Subcutaneous adipose tissue (tissue), 4 donors: ENCODE results near the gene EMILIN2. TPM values are rescaled to one million over a fixed set of nuclear protein-coding genes. Genes with fewer than 3 reads are reported as not detected.

ENCODE experiments used
- CTCF ChIP-seq: fragments of 450-650 bp; IDR thresholded peaks from one replicate; pipeline ENCODE4 v1.5.1; 2016; ENCODE audit warnings: low read depth, mild to moderate bottlenecking, control low read depth, antibody characterized with exemption, moderate library complexity
- total RNA-seq, 4 donors: library from RNA; depleted of rRNA; stranded (reverse); fragments of >200 nt; gene quantifications; one replicate each; pipeline ENCODE4 v1.1.0, GENCODE V29; 2016

The EMILIN2 gene
- total RNA-seq, 4 donors from 2014 or later = 23.6 to 107 (median 38.4) TPM

DNA sequence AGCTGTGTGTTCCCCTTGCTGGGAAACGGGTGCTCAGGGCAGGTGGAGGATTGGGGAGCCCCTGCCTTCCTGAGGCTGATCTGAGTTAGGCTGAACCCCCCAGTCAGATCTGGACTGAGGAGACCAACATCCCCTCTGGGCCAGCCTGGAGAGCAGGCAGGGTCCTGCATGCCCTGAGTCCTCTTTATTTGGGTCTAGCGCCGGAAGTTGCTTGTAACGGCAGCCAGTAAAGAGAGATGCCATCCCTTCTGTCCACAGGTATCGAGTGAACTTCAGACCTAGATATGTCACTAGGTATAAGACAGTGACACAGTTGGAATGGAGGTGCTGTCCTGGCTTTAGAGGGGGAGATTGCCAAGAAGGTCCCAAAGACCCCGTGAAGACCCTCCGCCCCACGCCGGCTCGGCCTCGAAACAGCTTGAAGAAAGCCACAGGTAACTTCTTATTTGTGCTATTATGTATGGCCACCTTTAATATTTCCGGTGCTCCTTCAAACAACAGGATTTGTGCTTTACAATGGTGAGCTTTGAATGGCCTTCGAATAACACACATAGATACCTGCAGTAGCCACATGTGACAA is 38.0 kb downstream of the EMILIN2 start:
- no peak for TF ChIP-seq CTCF

DNA sequence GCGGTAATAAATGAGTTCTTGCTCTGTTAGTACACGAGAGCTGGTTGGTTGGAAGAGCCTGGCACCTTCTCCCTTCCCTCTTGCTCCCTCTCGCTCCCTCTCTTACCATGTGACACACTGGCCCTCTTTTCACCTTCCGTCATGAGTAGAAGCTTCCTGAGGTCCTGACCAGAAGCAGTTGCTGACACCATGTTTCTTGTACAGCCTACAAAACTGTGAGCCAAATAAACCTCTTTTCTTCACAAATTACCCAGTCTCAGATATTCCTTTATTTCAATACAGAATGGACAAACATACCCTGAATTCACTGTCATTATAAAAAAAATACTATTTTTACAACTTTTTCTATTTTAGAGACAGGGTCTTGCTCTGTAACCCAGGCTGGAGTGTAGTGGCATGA is 40.7 kb downstream of the EMILIN2 start:
- no peak for TF ChIP-seq CTCF

GRCh38 chr18:2889761-2890192 is 43.0 kb downstream of the EMILIN2 start:
- TF ChIP-seq CTCF = no peak

- TF ChIP-seq CTCF = no peak
Observed at GRCh38 chr18:2890606-2891005, 43.8 kb downstream of the EMILIN2 start.

GRCh38 chr18:2891526-2892431 is 45.0 kb downstream of the EMILIN2 start:
- no peak for TF ChIP-seq CTCF

- TF ChIP-seq CTCF = no peak
Observed at GRCh38 chr18:2893056-2893455, 46.2 kb downstream of the EMILIN2 start.

DNA sequence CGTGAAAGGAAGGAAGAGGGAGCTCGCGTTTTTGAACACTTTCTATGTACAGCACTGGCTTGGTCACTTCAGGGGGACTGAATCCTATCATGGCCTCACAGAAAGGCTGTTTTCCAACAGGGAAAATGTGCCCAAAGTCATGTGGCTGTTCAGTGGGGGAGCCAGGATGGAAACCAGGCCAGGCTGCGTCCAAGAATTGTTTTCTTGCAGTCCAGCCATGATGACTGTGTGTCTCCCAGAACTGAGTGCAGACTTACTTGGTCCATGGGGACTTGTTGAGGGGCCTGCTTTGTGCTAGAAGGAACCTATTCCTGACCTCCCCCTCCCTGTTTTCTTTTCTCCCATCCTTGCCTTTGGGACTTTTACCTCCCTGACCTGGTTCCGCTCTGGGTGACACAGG is 46.9 kb downstream of the EMILIN2 start:
- TF ChIP-seq CTCF = no peak
